ENCODE results near the gene ZNF224.

DNA sequence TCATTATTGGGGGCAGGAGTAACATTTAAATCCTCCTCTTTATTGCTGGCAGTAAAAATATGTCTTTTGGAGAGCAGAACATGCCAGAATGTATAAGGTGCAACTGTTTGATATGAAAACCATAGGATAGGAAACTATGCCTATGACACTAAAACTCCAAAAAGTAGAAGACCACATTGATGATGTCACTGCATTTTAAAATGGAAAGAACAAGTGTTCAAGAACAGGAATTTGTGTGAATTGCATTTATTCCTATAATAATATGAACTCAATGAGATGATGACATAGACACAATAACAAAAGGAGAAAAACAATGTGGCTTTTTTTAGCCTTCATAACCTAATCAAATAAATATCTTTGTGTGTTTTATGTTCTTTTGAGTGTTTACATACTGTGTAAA lies 15.3 kb downstream of the ZNF224 start:
- TF ChIP-seq POLR2A (IDR thresholded peaks at IDR 0.05), result no peak
- TF ChIP-seq, protein P1, sequence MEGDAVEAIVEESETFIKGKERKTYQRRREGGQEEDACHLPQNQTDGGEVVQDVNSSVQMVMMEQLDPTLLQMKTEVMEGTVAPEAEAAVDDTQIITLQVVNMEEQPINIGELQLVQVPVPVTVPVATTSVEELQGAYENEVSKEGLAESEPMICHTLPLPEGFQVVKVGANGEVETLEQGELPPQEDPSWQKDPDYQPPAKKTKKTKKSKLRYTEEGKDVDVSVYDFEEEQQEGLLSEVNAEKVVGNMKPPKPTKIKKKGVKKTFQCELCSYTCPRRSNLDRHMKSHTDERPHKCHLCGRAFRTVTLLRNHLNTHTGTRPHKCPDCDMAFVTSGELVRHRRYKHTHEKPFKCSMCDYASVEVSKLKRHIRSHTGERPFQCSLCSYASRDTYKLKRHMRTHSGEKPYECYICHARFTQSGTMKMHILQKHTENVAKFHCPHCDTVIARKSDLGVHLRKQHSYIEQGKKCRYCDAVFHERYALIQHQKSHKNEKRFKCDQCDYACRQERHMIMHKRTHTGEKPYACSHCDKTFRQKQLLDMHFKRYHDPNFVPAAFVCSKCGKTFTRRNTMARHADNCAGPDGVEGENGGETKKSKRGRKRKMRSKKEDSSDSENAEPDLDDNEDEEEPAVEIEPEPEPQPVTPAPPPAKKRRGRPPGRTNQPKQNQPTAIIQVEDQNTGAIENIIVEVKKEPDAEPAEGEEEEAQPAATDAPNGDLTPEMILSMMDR (IDR thresholded peaks at IDR 0.05), result no peak

Data from tibial nerve (tissue), 3 donors.